Fibroblast of peridontal ligament (primary cell): ENCODE measurements around the gene PAEP.

Experiments
- DNase-seq: peaks from one replicate; pipeline ENCODE4 v3.0.0-alpha.2; 2010; ENCODE audit errors: extremely low read depth

Gene PAEP

GRCh38 chr9:135615666-135616618, 54.4 kb downstream of the PAEP start:
- DNase-seq = no peak
